Hepatic stellate cell (primary cell): Measurements from ENCODE around the gene TMEM266.

Experiments used
- DNase-seq: peaks from one replicate; pipeline ENCODE4 v3.0.0; 2011; ENCODE audit warnings: low spot score

TMEM266 gene

GRCh38 chr15:76070192-76070591 lies 10.4 kb downstream of the TMEM266 start:
- DNase-seq: no peak

- DNase-seq: no peak
Measured at GRCh38 chr15:76070921-76071635, 11.3 kb downstream of the TMEM266 start.

- no peak for DNase-seq
Measured at GRCh38 chr15:76071806-76072205, 12.0 kb downstream of the TMEM266 start.

- no peak for DNase-seq
Measured at GRCh38 chr15:76073554-76073953, 13.8 kb downstream of the TMEM266 start.

- no peak for DNase-seq
Measured at GRCh38 chr15:76075046-76075445, 15.3 kb downstream of the TMEM266 start.

- DNase-seq: no peak
Measured at GRCh38 chr15:76078285-76078877, 18.6 kb downstream of the TMEM266 start.

GRCh38 chr15:76084256-76084655 lies 24.5 kb downstream of the TMEM266 start:
- DNase-seq: no peak

GRCh38 chr15:76098685-76099084 lies 38.9 kb downstream of the TMEM266 start:
- DNase-seq: no peak

- DNase-seq: no peak
Measured at GRCh38 chr15:76099388-76099787, 39.6 kb downstream of the TMEM266 start.

GRCh38 chr15:76100361-76100760 lies 40.6 kb downstream of the TMEM266 start:
- DNase-seq: no peak

GRCh38 chr15:76101655-76102054 lies 41.9 kb downstream of the TMEM266 start:
- no peak for DNase-seq

GRCh38 chr15:76105391-76105790 lies 45.6 kb downstream of the TMEM266 start:
- no peak for DNase-seq

GRCh38 chr15:76105911-76106310 lies 46.1 kb downstream of the TMEM266 start:
- no peak for DNase-seq

- no peak for DNase-seq
Measured at GRCh38 chr15:76107169-76107568, 47.4 kb downstream of the TMEM266 start.

- no peak for DNase-seq
Measured at GRCh38 chr15:76108021-76108723, 48.4 kb downstream of the TMEM266 start.

GRCh38 chr15:76109046-76109445 lies 49.3 kb downstream of the TMEM266 start:
- no peak for DNase-seq

GRCh38 chr15:76114561-76114960 lies 54.8 kb downstream of the TMEM266 start:
- DNase-seq: no peak

GRCh38 chr15:76116138-76116885 lies 56.5 kb downstream of the TMEM266 start:
- DNase-seq: no peak

- no peak for DNase-seq
Measured at GRCh38 chr15:76117181-76117580, 57.4 kb downstream of the TMEM266 start.

GRCh38 chr15:76118767-76119166 lies 59.0 kb downstream of the TMEM266 start:
- DNase-seq: no peak

GRCh38 chr15:76123031-76123430 lies 63.2 kb downstream of the TMEM266 start:
- DNase-seq: no peak

GRCh38 chr15:76127169-76127568 lies 67.4 kb downstream of the TMEM266 start:
- DNase-seq: no peak

GRCh38 chr15:76127880-76128279 lies 68.1 kb downstream of the TMEM266 start:
- no peak for DNase-seq
